ENCODE data around the gene EHMT1.
"Not testable (repeated sequence)": the region's sequence is repeated elsewhere in the genome, so short reads cannot be mapped to it uniquely, and the experiment has no call there.

DNA sequence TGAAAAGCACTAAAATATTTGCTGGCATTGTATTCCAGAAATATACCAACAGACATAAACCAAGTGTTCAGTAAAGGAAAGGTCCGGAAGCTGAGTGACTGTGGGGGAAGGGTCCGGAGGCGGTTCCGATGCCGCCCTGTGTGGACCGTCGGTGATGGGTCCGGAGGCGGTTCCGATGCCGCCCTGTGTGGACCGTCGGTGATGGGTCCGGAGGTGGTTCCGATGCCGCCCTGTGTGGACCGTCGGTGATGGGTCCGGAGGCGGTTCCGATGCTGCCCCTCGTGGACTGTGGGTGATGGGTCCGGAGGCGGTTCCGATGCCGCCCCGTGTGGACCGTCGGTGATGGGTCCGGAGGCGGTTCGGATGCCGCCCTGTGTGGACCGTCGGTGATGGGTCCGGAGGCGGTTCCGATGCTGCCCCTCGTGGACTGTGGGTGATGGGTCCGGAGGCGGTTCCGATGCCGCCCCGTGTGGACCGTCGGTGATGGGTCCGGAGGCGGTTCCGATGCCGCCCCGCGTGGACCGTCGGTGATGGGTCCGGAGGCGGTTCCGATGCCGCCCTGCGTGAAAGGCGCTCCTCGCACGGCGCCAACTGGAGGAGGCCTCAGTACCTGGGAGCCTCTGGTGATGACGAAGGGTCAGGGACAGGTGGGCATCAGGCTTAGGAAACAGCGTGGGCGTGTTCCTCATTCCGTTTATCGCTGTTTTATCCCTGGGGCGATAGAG, 191.1 kb downstream of the EHMT1 start:
- TF ChIP-seq EZH2phosphoT487 (IDR thresholded peaks at IDR 0.05; ENCODE audit: low read length) = not testable (repeated sequence)
- TF ChIP-seq, protein P1, sequence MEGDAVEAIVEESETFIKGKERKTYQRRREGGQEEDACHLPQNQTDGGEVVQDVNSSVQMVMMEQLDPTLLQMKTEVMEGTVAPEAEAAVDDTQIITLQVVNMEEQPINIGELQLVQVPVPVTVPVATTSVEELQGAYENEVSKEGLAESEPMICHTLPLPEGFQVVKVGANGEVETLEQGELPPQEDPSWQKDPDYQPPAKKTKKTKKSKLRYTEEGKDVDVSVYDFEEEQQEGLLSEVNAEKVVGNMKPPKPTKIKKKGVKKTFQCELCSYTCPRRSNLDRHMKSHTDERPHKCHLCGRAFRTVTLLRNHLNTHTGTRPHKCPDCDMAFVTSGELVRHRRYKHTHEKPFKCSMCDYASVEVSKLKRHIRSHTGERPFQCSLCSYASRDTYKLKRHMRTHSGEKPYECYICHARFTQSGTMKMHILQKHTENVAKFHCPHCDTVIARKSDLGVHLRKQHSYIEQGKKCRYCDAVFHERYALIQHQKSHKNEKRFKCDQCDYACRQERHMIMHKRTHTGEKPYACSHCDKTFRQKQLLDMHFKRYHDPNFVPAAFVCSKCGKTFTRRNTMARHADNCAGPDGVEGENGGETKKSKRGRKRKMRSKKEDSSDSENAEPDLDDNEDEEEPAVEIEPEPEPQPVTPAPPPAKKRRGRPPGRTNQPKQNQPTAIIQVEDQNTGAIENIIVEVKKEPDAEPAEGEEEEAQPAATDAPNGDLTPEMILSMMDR (IDR thresholded peaks at IDR 0.05; ENCODE audit: low read length) = not testable (repeated sequence)

All from MM.1S (cell line).